Measurements from ENCODE around the gene FBF1.

The FBF1 gene

DNA sequence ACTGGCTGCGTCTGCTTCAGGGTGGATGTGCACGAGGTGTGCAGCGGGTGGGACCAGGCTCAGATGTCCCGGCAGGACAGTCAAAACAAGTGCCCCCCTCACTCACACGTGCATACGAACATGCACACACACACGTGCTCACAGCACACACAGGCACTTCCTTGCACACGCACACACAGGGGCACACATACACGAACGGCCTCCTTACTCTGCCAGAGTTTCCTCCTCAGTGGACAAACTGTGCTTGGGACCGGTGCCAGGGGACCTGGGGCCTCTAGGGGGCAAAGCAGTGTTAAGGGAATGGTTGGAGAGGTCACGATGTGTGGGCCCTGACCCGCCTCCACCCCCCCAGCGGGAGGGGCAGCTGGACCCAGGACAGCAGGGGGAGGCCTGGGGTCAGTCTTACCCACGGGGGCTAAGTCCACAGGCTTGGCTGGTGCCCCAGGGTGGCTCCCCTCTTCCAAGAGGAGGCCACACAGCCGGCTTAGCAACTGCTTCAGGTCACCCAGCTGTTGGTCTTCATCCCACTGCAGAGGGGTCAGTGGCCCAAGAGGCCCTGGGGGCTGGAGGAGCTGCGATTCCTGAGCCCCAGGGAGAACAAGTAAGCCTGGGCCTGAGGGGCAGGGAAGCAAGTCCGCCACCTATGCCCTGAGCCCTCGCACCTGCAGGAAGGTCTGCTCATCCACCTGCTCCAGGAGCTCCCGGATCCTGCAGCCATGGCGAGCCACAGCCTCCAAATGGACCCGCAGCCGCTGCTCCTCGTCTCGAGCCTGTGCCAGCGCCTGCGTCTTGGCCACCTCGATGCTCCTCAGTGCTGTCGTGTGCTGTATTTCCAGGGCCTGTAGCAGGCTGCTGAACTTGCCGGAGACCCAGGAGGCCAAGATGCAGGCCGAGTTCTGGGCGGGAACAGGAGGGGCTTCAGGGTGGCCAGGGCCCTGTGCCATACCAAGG lies 49.0 kb downstream of the FBF1 start:
- H3K36me3 ChIP-seq (ENCODE audit: insufficient read depth, low read length) = no peaks in the 10 kb centered on the region
- TF ChIP-seq, protein P1, sequence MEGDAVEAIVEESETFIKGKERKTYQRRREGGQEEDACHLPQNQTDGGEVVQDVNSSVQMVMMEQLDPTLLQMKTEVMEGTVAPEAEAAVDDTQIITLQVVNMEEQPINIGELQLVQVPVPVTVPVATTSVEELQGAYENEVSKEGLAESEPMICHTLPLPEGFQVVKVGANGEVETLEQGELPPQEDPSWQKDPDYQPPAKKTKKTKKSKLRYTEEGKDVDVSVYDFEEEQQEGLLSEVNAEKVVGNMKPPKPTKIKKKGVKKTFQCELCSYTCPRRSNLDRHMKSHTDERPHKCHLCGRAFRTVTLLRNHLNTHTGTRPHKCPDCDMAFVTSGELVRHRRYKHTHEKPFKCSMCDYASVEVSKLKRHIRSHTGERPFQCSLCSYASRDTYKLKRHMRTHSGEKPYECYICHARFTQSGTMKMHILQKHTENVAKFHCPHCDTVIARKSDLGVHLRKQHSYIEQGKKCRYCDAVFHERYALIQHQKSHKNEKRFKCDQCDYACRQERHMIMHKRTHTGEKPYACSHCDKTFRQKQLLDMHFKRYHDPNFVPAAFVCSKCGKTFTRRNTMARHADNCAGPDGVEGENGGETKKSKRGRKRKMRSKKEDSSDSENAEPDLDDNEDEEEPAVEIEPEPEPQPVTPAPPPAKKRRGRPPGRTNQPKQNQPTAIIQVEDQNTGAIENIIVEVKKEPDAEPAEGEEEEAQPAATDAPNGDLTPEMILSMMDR (conservative IDR thresholded peaks at IDR 0.05; ENCODE audit: low read length) = no peak
- no peak for TF ChIP-seq EZH2phosphoT487 (IDR thresholded peaks at IDR 0.05; ENCODE audit: borderline replicate concordance)

DNA sequence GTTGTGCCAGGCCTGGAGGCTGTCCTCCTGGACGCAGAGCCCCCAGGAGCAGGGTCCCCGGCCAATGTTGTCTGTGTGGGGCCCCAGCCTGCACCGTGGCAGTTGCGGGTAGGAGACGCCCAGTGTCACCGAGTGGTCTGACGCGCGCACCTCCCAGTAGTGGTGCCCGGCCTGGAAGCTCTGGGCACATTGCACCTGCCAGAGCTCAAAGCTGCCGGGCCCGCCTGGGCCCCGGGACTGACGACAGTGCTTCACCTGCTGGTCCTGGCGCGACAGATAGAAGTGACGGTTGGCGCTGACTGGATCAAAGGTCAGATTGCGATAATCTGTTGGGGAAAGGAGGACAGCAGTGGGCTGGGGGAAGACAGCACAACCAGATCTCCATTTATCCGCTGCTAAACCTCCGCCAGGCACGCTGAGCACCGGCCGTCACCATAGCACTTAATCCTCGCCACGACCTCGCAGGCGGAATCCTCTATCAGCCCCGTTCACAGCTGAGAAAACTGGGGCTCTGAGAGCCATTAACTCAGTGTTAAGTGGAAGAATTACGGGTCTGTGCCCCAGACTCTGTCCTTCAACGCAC lies 49.7 kb downstream of the FBF1 start:
- H4K20me1 ChIP-seq (ENCODE audit: insufficient read depth, low read length, poor library complexity, severe bottlenecking) = no peaks in the 10 kb centered on the region
- H2AFZ ChIP-seq (ENCODE audit: low read length) = no peak overlapping the region
- no peaks in the 10 kb centered on the region for H3F3A ChIP-seq (ENCODE audit: low read depth)
- peaks cover 20% of the 10 kb centered on the region for H3K4me1 ChIP-seq (ENCODE audit: insufficient read depth, low read length, poor library complexity, severe bottlenecking)
- TF ChIP-seq, protein P1 (conservative IDR thresholded peaks at IDR 0.05; ENCODE audit: low read length) = no peak
- TF ChIP-seq EZH2phosphoT487 (IDR thresholded peaks at IDR 0.05; ENCODE audit: borderline replicate concordance) = no peak
- no peak overlapping the region for H3K4me3 ChIP-seq (ENCODE audit: low read length, poor library complexity, severe bottlenecking)
- H3K9ac ChIP-seq (ENCODE audit: low read depth, low read length, poor library complexity, severe bottlenecking) = no peak overlapping the region
- H3K4me2 ChIP-seq (ENCODE audit: low read depth, low read length, poor library complexity, severe bottlenecking) = no peak overlapping the region
- H3K27me3 ChIP-seq (ENCODE audit: insufficient read depth, low read length, poor library complexity, severe bottlenecking) = no peaks in the 10 kb centered on the region
- H3K36me3 ChIP-seq (ENCODE audit: insufficient read depth, low read length) = no peaks in the 10 kb centered on the region
- no peaks in the 10 kb centered on the region for H3K9me2 ChIP-seq (replicated peaks; ENCODE audit: low read depth, low read length)
- H3K79me2 ChIP-seq (ENCODE audit: insufficient read depth, low read length) = peaks cover 27% of the 10 kb centered on the region
- H3K9me3 ChIP-seq (ENCODE audit: insufficient read depth, low read depth, low read length) = no peaks in the 10 kb centered on the region

More for the DNA sequence above, 49.0 kb downstream of the FBF1 start:
- no peaks in the 10 kb centered on the region for H4K20me1 ChIP-seq (ENCODE audit: insufficient read depth, low read length, poor library complexity, severe bottlenecking)
- no peak overlapping the region for H3K9ac ChIP-seq (ENCODE audit: low read depth, low read length, poor library complexity, severe bottlenecking)
- H2AFZ ChIP-seq (ENCODE audit: low read length) = no peak overlapping the region
- H3K27me3 ChIP-seq (ENCODE audit: insufficient read depth, low read length, poor library complexity, severe bottlenecking) = no peaks in the 10 kb centered on the region
- H3K9me3 ChIP-seq (ENCODE audit: insufficient read depth, low read depth, low read length) = no peaks in the 10 kb centered on the region
- H3F3A ChIP-seq (ENCODE audit: low read depth) = no peaks in the 10 kb centered on the region
- H3K79me2 ChIP-seq (ENCODE audit: insufficient read depth, low read length) = peaks cover 31% of the 10 kb centered on the region
- H3K4me3 ChIP-seq (ENCODE audit: low read length, poor library complexity, severe bottlenecking) = no peak overlapping the region
- H3K4me2 ChIP-seq (ENCODE audit: low read depth, low read length, poor library complexity, severe bottlenecking) = no peak overlapping the region
- peaks cover 20% of the 10 kb centered on the region for H3K4me1 ChIP-seq (ENCODE audit: insufficient read depth, low read length, poor library complexity, severe bottlenecking)
- H3K9me2 ChIP-seq (replicated peaks; ENCODE audit: low read depth, low read length) = no peaks in the 10 kb centered on the region

DNA sequence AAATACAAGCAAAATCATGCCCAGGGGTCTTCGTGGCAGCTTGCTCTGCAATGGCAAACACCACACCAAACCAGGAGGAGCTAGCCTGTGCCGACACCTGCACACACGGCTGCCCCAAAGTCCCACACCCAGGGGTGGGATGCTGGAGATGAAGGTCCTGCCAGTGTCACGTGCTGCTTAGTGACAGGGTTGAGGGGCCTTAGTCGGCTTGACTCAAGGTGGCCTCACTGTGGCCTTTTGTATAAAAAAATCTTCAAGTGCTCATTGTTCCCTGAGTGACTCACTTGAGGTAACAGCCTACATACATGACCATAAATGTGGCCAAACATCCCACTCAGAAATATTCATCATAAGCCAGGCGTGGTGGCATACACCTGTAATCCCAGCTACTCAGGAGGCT lies 51.4 kb downstream of the FBF1 start:
- Histone ChIP-seq H3K9me3 (ENCODE audit: insufficient read depth, low read depth, low read length) (no peaks in the 10 kb centered on the region), H3K9me2 (replicated peaks; ENCODE audit: low read depth, low read length) (no peaks in the 10 kb centered on the region), H3K27me3 (ENCODE audit: insufficient read depth, low read length, poor library complexity, severe bottlenecking) (no peaks in the 10 kb centered on the region), H3F3A (ENCODE audit: low read depth) (no peaks in the 10 kb centered on the region), H3K79me2 (ENCODE audit: insufficient read depth, low read length) (peaks cover 10% of the 10 kb centered on the region; the same call in 1 of the 2 replicates), H3K4me2 (ENCODE audit: low read depth, low read length, poor library complexity, severe bottlenecking) (no peak overlapping the region), H3K36me3 (ENCODE audit: insufficient read depth, low read length) (no peaks in the 10 kb centered on the region), H4K20me1 (ENCODE audit: insufficient read depth, low read length, poor library complexity, severe bottlenecking) (no peaks in the 10 kb centered on the region), H3K4me3 (ENCODE audit: low read length, poor library complexity, severe bottlenecking) (no peak overlapping the region), H3K4me1 (ENCODE audit: insufficient read depth, low read length, poor library complexity, severe bottlenecking) (peaks cover 9% of the 10 kb centered on the region), H3K9ac (ENCODE audit: low read depth, low read length, poor library complexity, severe bottlenecking) (no peak overlapping the region), H2AFZ (ENCODE audit: low read length) (no peak overlapping the region)
- TF ChIP-seq, protein P1 (conservative IDR thresholded peaks at IDR 0.05; ENCODE audit: low read length) = peak; percentile 43; the same call in 1 of the 2 replicates
- TF ChIP-seq EZH2phosphoT487 (IDR thresholded peaks at IDR 0.05; ENCODE audit: borderline replicate concordance) = no peak
